Tibial nerve (tissue), 4 donors: Measurements from ENCODE around the gene NACA2. TPM values are rescaled to one million over a fixed set of nuclear protein-coding genes. Genes with fewer than 3 reads are reported as not detected.

Experiments
- DNase-seq, 2 donors: peaks; one replicate each; pipeline ENCODE4 v3.0.0-alpha.2; 2019; ENCODE audit warnings: low spot score in 2 of 2
- H3K27ac ChIP-seq, 4 donors: fragments of 200-600 bp; sonication (generic) in 3 of 4; one replicate each; pipeline ENCODE4 v1.5.1; 2017 to 2019; ENCODE audit warnings: mild to moderate bottlenecking in 1 of 4
- H3K27me3 ChIP-seq, 2 donors: fragments of 200-600 bp; sonication (generic) in 1 of 2; one replicate each; pipeline versions ENCODE4 v1.5.1 to v1.6.0; 2017 to 2019
- H3K36me3 ChIP-seq, 3 donors: fragments of 200-600 bp; sonication (generic); one replicate each; pipeline ENCODE4 v1.5.1; 2018 to 2019
- H3K4me1 ChIP-seq, 4 donors: fragments of 200-600 bp; sonication (generic) in 3 of 4; one replicate each; pipeline ENCODE4 v1.5.1; 2017 to 2019
- H3K4me3 ChIP-seq, 4 donors: fragments of 200-600 bp; sonication (generic) in 3 of 4; one replicate each; pipeline ENCODE4 v1.5.1; 2017 to 2019; ENCODE audit warnings: mild to moderate bottlenecking in 1 of 4, moderate library complexity in 1 of 4
- H3K9me3 ChIP-seq, 4 donors: fragments of 200-600 bp; sonication (generic) in 3 of 4; one replicate each; pipeline ENCODE4 v1.5.1; 2017 to 2019
- EP300 ChIP-seq, 2 donors: sonication (generic); formaldehyde crosslinking; IDR thresholded peaks; one replicate each; pipeline ENCODE4 v1.6.1; 2017; ENCODE audit warnings: antibody characterized with exemption in 2 of 2, mild to moderate bottlenecking in 1 of 2
- POLR2A ChIP-seq, 2 donors: fragments of 450-650 bp; IDR thresholded peaks; one replicate each; pipeline ENCODE4 v1.6.1; 2017; ENCODE audit warnings: antibody characterized with exemption in 2 of 2, mild to moderate bottlenecking in 2 of 2, moderate library complexity in 2 of 2
- WGBS, 2 donors: methylation state at CpG; one replicate each; pipeline ENCODE4 v1.1.5; 2018; 5-methylcytosine and 5-hydroxymethylcytosine counted together
- total RNA-seq, 4 donors: library from RNA; depleted of rRNA; stranded (reverse); fragments of >200 nt; gene quantifications; one replicate each; pipeline ENCODE4 v1.1.0, GENCODE V29; 2016
- TF ChIP-seq, protein P1 (sequence below), 5 experiments: fragments of 200-600 bp in 3 of 5; fragments of 450-650 bp in 2 of 5; sonication (generic) in 3 of 5; IDR thresholded peaks; one replicate each; pipeline ENCODE4 v1.5.1; 2016 to 2019; ENCODE audit warnings: antibody characterized with exemption in 5 of 5, mild to moderate bottlenecking in 3 of 5, moderate library complexity in 2 of 5

The NACA2 gene
- total RNA-seq, 4 donors from 2014 or later: not detected

GRCh38 chr17:61625564-61625963 lies 34.5 kb upstream of the NACA2 start:
- no peak for DNase-seq
- H3K4me3 ChIP-seq: no peak overlapping the region
- 87 to 91% methylated on average over 5 of the region's 5 CpGs for WGBS, 2 donors

GRCh38 chr17:61624951-61625350 lies 33.9 kb upstream of the NACA2 start:
- Histone ChIP-seq H3K27ac (no peak overlapping the region), H3K4me3 (no peak overlapping the region), H3K27me3 (no peaks in the 10 kb centered on the region), H3K36me3 (no peaks in the 10 kb centered on the region), H3K4me1 (no peaks in the 10 kb centered on the region), H3K9me3 (peaks cover 0 to 15% (median 0%) of the 10 kb centered on the region in 4 donors)
- no peak for DNase-seq
- WGBS, 2 donors: 81 to 85% methylated on average over 1 of the region's 1 CpG
- TF ChIP-seq EP300 (IDR thresholded peaks at IDR 0.05) (no peak), POLR2A (IDR thresholded peaks at IDR 0.05) (no peak)
- TF ChIP-seq, protein P1, sequence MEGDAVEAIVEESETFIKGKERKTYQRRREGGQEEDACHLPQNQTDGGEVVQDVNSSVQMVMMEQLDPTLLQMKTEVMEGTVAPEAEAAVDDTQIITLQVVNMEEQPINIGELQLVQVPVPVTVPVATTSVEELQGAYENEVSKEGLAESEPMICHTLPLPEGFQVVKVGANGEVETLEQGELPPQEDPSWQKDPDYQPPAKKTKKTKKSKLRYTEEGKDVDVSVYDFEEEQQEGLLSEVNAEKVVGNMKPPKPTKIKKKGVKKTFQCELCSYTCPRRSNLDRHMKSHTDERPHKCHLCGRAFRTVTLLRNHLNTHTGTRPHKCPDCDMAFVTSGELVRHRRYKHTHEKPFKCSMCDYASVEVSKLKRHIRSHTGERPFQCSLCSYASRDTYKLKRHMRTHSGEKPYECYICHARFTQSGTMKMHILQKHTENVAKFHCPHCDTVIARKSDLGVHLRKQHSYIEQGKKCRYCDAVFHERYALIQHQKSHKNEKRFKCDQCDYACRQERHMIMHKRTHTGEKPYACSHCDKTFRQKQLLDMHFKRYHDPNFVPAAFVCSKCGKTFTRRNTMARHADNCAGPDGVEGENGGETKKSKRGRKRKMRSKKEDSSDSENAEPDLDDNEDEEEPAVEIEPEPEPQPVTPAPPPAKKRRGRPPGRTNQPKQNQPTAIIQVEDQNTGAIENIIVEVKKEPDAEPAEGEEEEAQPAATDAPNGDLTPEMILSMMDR (IDR thresholded peaks at IDR 0.05): no peak

More at GRCh38 chr17:61625564-61625963, 34.5 kb upstream of the NACA2 start:
- H3K27ac ChIP-seq: no peak overlapping the region
- no peaks in the 10 kb centered on the region for H3K27me3 ChIP-seq
- H3K9me3 ChIP-seq: peaks cover 0 to 9% (median 0%) of the 10 kb centered on the region in 4 donors
- TF ChIP-seq EP300 (IDR thresholded peaks at IDR 0.05) (no peak), POLR2A (IDR thresholded peaks at IDR 0.05) (no peak)
- TF ChIP-seq, protein P1 (IDR thresholded peaks at IDR 0.05): no peak
- H3K4me1 ChIP-seq: no peaks in the 10 kb centered on the region
- H3K36me3 ChIP-seq: no peaks in the 10 kb centered on the region

GRCh38 chr17:61621317-61621716 lies 30.3 kb upstream of the NACA2 start:
- Histone ChIP-seq H3K27ac (no peak overlapping the region), H3K4me3 (no peak overlapping the region), H3K27me3 (no peaks in the 10 kb centered on the region), H3K36me3 (no peaks in the 10 kb centered on the region), H3K4me1 (peaks cover 0 to 2% (median 0%) of the 10 kb centered on the region in 4 donors), H3K9me3 (peaks cover 0 to 27% (median 4%) of the 10 kb centered on the region in 4 donors)
- WGBS, 2 donors: 87 to 93% methylated on average over 2 of the region's 2 CpGs
- no peak for TF ChIP-seq POLR2A (IDR thresholded peaks at IDR 0.05)
- no peak for TF ChIP-seq EP300 (IDR thresholded peaks at IDR 0.05)
- TF ChIP-seq, protein P1 (IDR thresholded peaks at IDR 0.05): no peak
- DNase-seq: no peak

DNA sequence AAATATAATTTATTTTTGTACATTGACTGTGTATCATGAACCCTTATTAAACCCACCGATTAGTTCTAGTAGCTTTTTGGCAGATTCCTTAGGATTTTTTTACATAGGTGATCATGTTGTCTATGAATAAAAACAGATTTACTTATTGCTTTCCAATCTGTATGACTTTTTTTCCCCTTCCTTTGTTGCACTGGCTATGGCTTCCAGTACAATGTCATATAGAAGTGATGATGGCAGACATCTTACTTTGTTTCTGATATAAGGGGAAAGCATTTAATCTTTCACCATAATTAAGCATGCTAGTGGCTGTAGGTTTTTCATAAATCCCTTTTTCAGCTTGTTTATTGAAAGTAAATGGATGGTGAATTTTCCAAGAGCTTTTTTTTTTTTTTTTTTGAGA lies 28.9 kb upstream of the NACA2 start:
- DNase-seq: no peak
- H3K27me3 ChIP-seq: no peaks in the 10 kb centered on the region
- H3K36me3 ChIP-seq: no peaks in the 10 kb centered on the region
- no peak overlapping the region for H3K27ac ChIP-seq
- peaks cover 0 to 27% (median 4%) of the 10 kb centered on the region in 4 donors for H3K9me3 ChIP-seq
- no peak overlapping the region for H3K4me3 ChIP-seq
- peaks cover 0 to 2% (median 0%) of the 10 kb centered on the region in 4 donors for H3K4me1 ChIP-seq
- TF ChIP-seq, protein P1 (IDR thresholded peaks at IDR 0.05): no peak
- TF ChIP-seq POLR2A (IDR thresholded peaks at IDR 0.05) (no peak), EP300 (IDR thresholded peaks at IDR 0.05) (no peak)
- 93 to 96% methylated on average over 1 of the region's 1 CpG for WGBS, 2 donors

DNA sequence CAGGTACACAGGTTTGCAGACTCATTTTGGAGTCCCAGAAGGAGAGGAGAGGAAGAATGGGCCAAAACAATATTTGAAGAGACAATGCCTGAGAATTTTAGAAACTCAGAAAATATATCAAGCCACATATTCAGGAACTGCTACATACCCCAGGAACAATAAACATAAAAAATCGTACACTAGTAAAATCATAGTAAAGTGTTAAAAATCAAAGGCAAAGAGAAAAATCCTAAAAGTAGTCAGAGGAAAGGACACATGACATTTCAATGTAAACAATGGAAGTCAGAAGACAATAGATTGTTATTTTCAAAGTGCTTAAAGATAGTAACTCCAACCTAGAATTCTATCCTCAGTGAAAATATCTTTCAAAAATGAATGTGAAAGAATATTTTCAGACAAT lies 28.5 kb upstream of the NACA2 start:
- Histone ChIP-seq H3K36me3 (no peaks in the 10 kb centered on the region), H3K27ac (no peak overlapping the region), H3K4me1 (peaks cover 0 to 2% (median 0%) of the 10 kb centered on the region in 4 donors), H3K4me3 (no peak overlapping the region), H3K9me3 (peaks cover 0 to 27% (median 4%) of the 10 kb centered on the region in 4 donors), H3K27me3 (no peaks in the 10 kb centered on the region)
- 84 to 93% methylated on average over 1 of the region's 1 CpG for WGBS, 2 donors
- TF ChIP-seq EP300 (IDR thresholded peaks at IDR 0.05) (no peak), POLR2A (IDR thresholded peaks at IDR 0.05) (no peak)
- TF ChIP-seq, protein P1 (IDR thresholded peaks at IDR 0.05): no peak
- no peak for DNase-seq
